HepG2 (cell line): Measurements from ENCODE around the gene SHISA7.

Source experiments
- CBX5 ChIP-seq: sonication (generic); formaldehyde crosslinking; IDR thresholded peaks from 2 replicates; pipeline ENCODE4 v1.4.0; 2020; ENCODE audit warnings: missing genetic modification reagents, borderline replicate concordance
- GLI4 ChIP-seq: sonication (generic); formaldehyde crosslinking; IDR thresholded peaks from 2 replicates; pipeline ENCODE4 v1.5.1; 2020; ENCODE audit warnings: missing genetic modification reagents, mild to moderate bottlenecking, moderate library complexity, borderline replicate concordance
- POLR2AphosphoS5 ChIP-seq: IDR thresholded peaks from 2 replicates; pipeline ENCODE4 v1.6.1; 2012; ENCODE audit warnings: low read depth, low read length
- RBAK ChIP-seq: sonication (generic); formaldehyde crosslinking; IDR thresholded peaks from 2 replicates; pipeline ENCODE4 v1.5.1; 2020; ENCODE audit warnings: mild to moderate bottlenecking, missing genetic modification reagents
- ZNF782 ChIP-seq: sonication (generic); formaldehyde crosslinking; IDR thresholded peaks from 2 replicates; pipeline ENCODE4 v1.4.0; 2020; ENCODE audit warnings: missing genetic modification reagents, mild to moderate bottlenecking, borderline replicate concordance
- TF ChIP-seq, protein P1 (sequence below): sonication (generic); formaldehyde crosslinking; IDR thresholded peaks from 2 replicates; pipeline ENCODE4 v1.4.0; 2020; ENCODE audit warnings: mild to moderate bottlenecking, missing genetic modification reagents, borderline replicate concordance

DNA sequence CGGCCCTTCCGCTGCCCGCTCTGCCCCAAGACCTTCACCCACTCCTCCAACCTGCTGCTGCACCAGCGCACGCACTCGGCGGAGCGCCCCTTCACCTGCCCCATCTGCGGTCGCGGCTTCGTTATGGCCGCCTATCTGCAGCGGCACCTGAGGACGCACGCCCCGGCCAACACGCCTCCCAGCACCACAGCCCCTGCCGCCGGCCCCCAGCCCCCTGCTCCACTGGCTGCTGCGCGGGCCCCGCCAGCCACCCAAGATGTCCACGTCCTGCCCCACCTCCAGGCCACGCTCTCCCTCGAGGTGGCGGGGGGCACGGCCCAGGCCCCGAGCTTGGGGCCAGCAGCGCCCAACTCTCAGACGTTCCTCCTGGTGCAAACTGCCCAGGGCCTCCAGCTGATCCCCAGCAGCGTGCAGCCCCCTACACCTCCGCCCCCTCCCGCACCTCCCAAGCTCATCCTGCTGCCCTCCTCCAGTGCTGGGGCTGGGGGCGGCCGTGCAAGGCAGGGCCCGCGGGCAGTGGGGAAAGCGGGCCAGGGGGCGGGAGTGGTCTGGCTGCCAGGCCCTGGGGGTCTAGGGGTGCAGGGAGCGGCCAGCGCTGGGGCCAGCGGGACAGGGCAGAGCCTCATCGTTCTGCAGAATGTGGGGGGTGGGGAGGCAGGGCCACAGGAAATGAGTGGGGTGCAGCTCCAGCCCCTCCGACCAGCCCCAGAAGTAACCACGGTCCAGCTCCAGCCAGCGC is 40.0 kb upstream of the SHISA7 start:
- TF ChIP-seq CBX5 (CRISPR knock-in tag) (no peak), ZNF782 (no peak), GLI4 (CRISPR knock-in tag) (no peak), RBAK (CRISPR knock-in tag) (no peak), POLR2AphosphoS5 (no peak)
- TF ChIP-seq, protein P1, sequence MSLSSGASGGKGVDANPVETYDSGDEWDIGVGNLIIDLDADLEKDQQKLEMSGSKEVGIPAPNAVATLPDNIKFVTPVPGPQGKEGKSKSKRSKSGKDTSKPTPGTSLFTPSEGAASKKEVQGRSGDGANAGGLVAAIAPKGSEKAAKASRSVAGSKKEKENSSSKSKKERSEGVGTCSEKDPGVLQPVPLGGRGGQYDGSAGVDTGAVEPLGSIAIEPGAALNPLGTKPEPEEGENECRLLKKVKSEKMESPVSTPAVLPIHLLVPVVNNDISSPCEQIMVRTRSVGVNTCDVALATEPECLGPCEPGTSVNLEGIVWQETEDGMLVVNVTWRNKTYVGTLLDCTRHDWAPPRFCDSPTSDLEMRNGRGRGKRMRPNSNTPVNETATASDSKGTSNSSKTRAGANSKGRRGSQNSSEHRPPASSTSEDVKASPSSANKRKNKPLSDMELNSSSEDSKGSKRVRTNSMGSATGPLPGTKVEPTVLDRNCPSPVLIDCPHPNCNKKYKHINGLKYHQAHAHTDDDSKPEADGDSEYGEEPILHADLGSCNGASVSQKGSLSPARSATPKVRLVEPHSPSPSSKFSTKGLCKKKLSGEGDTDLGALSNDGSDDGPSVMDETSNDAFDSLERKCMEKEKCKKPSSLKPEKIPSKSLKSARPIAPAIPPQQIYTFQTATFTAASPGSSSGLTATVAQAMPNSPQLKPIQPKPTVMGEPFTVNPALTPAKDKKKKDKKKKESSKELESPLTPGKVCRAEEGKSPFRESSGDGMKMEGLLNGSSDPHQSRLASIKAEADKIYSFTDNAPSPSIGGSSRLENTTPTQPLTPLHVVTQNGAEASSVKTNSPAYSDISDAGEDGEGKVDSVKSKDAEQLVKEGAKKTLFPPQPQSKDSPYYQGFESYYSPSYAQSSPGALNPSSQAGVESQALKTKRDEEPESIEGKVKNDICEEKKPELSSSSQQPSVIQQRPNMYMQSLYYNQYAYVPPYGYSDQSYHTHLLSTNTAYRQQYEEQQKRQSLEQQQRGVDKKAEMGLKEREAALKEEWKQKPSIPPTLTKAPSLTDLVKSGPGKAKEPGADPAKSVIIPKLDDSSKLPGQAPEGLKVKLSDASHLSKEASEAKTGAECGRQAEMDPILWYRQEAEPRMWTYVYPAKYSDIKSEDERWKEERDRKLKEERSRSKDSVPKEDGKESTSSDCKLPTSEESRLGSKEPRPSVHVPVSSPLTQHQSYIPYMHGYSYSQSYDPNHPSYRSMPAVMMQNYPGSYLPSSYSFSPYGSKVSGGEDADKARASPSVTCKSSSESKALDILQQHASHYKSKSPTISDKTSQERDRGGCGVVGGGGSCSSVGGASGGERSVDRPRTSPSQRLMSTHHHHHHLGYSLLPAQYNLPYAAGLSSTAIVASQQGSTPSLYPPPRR (CRISPR knock-in tag): no peak
